ENCODE data around the gene KNCN.

Gene KNCN

DNA sequence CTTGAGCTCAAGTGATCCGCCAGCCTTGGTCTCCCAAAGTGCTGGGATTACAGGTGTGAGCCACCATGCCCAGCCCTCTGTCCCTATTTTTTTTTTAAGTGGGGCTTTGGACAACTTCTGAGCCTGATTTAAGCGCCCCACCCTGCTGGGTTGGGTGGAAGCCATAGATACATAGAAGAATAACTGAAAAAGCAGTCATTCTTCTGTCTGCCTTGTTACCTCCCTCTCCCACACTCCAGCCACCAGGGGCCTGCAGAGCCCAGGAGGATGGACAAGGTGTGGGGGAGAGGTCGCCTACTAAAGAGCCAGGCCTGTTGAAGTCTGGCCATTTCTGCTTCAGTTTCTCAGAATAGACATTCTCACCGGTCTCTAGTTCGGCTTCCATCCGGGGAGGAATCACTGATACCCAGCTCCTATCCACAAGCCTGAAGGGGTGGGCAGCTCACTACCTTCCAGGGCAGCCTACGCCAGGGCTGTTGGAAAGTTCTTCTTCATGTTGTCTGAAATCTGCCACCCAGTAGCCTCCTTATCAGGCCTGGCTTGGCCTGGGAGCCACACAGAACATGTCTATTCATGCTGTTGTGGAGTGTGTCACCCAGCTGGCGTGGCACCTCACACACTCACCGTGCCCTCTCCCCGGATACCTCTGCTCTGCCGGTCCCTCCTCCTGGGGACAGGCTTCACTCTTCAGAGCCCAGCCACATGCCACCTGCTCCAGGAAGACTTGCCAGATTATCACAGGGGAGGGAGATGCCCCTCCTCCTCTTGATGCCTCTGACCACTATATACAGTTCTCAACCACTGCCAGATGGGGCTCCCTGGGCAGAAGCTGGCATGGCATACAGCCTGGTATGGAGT, 27.7 kb downstream of the KNCN start:
- no peak for DNase-seq

GRCh38 chr1:46522969-46523320, 28.5 kb downstream of the KNCN start:
- DNase-seq, result no peak

DNA sequence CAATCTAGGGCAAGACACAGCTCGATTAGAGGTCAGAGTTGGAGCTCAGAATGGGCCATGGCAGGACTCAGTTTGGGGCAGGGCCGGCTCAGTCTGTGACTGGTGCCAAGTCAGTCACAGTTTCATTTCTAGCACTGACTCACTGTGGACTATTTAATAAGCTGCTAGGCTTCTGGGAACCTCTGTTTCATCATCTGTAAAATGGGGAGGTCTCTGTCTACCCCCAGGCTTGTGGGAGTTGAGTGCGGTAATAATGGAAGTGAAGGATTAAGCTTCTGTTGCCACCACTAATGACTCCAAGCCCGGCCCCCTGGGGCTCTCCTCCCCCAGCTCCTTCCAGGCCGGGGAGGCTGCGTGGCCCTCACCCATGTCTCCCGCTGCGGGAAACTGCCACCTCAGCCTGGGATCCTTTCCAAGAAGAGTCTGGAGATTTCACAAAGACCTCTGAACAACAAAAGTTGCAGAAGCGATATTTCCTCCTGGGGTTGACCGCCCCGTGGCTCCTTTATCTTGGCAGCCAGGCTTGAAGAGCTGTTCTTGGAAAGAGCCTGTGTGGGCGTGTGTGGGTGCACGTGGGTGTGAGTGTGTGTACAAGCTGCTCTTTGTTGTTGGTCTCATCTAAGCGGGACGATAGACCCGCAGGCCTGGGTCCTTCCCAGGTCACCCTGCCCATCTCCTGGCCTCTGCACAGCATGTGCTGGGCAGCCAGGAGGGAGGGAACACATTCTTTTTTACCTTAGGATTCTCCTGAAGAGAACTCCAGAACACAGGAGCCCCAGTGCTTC, 29.1 kb downstream of the KNCN start:
- DNase-seq, result no peak

DNA sequence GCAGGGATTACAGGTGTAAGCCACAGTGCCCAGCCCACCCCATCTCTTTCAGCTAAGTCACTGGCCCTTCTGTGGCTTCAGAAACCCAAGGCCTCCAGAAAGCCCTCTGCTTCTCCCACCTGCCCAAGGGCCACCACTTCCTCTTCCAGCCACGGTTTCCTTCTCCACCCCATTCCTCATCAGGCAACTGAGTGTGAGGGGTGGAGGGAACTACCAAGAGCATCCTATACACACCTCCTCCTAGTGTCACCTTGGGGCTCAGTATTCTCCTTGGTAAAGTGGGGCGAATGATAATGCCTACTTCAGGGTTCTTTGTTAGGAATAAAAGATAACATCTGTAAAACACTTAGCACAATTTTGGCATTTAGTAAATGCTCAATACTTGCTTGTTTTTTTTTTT, 30.0 kb downstream of the KNCN start:
- no peak for DNase-seq

GRCh38 chr1:46520063-46520911, 31.2 kb downstream of the KNCN start:
- DNase-seq, result no peak

GRCh38 chr1:46519209-46519608, 32.2 kb downstream of the KNCN start:
- no peak for DNase-seq

DNA sequence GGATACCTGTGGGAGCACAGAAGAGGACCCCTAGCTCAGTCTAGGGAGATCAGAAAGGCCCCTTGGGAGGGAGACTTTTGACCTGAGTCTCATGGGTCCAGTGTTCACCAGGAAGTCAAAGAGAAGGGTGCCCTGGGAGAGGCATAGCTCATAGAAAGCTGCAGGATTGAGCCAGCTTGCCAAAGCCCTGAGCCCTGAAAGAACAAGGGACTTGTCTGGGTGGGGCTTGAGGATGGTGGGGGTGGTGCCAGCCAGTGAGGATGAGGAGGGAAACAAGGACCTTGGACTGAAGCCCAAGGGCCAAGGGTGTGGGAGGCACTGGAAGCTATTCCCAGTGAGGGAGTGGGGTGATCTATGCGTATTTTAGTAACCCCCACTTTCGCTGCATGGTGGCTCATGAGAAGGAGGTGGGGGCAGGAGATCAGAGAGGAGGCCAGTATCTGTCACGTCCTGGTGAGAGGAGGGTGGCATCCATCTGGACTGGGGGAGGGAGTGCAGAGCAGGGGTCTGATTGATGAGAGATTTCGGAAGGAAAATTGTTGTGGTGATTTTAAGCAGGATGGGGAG, 33.4 kb downstream of the KNCN start:
- no peak for DNase-seq

GRCh38 chr1:46517010-46517600, 34.3 kb downstream of the KNCN start:
- no peak for DNase-seq

DNA sequence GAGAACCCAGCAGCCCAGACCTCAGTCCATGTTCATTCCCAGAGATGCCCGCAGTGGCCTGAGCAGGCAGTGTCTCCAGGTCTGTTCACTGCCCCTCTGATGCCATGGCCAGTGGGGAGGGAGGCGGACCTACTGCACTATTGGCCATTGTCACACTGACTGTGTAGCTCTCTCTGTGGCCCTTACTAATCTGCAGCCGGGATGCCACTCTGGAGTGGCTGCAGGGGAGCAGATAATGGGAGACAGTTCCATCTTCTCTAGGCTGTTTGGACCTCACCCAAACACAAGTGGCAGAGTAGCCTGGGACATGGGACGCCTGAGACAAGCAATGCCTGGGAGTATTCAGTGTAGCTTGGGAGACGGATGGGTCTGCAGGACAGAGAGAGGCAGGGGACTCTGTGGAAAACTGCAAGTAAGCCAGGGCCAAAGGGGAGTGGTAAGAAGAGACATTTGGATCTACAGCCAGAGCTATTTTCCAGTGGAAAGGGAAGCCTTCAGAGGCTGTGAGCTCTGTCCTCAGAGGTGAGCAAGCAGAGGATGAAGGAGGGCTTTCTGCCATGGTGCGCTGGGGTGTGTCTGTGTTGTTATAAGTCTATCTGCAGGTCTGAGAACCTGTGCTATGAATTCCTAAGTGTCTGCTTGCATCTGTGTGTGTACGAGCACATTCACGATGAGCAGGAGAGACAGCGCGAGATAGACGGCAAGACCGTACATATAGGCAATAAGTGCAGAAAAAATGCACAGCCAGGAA, 35.1 kb downstream of the KNCN start:
- no peak for DNase-seq

DNA sequence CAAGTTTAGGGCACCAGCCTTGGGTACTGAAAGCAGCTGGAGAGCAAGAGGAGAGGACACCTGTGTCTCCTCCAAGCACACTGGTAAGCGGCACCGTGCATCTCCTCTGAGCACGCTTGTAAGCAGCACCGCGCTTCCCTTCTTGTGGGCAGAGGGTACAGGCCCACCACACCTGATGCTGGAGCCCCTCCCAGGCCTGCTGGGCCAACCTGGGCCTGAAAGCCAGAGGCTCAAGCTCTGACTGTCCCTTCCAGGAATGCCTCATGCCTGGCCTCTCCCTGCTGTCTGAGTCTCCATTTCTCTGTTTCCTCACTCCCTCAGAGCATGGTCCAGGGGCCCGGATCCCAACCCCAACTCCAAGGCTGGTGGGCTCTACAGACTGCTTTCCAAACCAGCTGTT, 35.9 kb downstream of the KNCN start:
- no peak for DNase-seq

DNA sequence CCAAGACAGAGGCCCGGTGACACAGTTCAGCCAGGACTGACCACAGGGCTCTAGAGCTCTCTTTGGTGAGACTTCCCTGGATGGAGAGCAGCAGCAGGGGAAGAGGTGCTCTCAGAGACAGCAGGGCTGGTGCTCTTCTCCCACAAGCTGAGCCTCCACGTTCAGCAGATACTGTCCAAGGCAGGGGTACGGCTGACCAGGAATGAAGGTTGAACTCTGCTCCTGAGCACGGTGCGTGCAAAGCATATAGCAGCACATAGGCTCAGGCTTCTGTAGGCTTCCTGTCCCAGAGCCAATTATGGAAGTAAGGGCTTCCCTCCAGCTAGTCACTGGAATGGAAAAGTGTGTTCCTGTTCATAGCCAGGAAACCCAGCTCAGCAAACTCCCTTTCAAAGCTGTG, 37.9 kb downstream of the KNCN start:
- no peak for DNase-seq

- no peak for DNase-seq
Observed at GRCh38 chr1:46512792-46513190, 38.7 kb downstream of the KNCN start.

DNA sequence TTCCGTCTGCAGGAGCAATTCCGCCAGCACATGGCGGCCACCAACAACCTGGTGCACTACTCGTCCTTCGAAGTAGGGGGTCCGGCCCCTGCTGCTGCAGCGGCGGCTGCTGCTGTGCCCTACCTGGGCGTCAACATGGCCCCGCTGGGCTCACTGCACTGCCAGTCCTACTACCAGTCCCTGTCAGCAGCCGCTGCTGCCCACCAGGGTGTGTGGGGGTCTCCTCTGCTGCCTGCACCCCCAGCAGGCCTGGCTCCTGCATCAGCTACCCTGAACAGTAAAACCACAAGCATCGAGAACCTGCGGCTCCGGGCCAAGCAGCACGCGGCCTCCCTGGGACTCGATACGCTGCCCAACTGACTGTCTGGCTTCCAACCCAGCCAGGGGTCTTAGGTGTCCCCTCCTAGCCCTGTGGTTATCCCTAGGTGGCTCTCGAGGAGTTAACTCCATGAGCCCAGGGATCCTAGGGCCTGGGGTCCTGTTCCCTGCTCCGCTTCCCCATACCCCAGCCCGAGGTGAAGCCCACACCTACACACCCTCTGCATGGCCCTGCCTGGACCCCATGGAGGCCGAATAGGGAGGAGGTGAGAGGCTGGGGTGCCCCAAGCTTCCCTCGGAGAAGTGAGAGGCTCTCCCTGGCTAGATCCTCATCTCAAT, 39.2 kb downstream of the KNCN start:
- DNase-seq, result no peak

GRCh38 chr1:46510998-46511365, 40.5 kb downstream of the KNCN start:
- DNase-seq, result no peak

DNA sequence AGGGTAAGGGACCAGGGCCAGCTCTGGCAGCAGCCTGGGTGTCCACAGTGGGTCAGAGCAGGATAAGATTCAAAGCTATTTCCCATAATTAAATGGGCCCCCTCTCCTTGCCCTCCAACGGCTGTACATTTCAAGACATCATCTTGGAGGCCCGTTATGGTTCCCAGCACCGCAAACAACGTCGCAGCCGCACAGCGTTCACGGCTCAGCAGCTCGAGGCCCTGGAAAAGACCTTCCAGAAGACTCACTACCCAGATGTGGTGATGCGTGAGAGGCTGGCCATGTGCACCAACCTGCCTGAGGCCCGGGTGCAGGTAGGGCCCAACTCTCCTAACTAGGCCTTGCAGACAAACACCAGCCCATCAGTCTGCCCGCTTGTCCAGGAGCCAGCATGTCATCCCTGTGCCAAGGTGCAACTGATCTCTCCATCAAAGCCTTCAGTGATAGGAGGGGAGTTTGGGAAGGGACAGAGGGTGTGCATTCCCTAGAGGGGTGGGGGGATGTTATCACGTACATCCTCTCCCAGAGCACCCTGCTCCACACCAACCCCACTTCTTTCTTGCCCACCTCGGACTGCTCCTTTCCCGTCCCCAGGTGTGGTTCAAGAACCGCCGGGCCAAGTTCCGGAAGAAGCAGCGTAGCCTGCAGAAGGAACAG, 41.0 kb downstream of the KNCN start:
- DNase-seq, result no peak

DNA sequence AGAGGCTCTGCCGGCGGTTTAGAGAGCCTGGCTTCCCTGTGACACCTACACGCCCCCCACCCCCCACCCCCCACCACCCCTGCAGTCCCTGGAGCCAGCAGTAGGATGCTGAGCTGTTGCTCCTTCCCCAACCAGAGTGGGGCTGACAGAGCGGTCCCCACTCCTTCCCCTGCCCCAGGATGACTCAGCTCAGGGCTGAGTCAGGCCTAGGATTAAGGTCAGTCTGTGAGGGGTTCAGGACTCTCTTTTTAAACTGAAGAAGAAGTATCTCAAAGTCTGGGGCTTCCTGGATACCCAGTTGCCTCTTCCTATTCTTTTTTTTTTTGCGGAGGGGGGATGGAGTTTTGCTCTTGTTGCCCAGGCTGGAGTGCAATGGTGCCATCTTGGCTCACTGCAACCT, 42.7 kb downstream of the KNCN start:
- DNase-seq, result no peak

- no peak for DNase-seq
Observed at GRCh38 chr1:46506470-46507219, 44.8 kb downstream of the KNCN start.

DNA sequence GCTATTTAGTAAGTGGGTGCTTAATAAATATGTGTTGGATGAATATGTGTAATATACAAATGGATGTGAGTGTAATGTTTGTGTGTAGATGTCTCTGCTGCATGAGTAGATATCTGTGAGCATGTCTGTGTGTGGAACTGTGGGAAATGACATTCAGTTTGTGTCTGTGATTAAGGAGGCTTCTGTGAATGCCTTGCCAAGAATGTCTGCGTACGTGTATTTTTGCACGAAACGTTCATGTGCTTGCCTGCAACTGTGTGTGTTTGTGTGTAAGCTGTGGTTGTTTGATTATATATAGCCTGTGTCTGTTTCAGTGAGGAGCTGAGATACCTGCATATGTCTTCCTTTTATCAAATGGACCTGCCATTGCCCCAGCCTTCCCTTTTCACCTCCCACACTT, 48.0 kb downstream of the KNCN start:
- no peak for DNase-seq

DNA sequence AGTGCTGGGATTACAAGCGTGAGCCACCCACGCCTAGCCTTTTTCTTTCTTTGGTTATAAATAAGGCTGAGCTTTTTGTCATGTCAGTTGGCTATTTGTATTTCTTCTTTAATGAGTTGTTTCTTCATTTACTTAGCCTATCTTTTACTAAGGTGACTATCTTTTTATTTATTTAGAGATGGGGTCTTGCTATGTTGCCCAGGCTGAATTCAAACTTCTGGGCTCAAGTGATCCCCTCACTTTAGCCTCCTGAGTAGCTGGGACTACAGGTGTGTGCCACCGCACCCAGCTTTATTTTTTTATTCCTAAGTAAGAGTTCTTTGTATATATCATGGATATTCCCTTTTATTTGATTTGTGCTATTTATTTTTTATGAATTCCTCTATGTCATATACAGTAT, 49.9 kb downstream of the KNCN start:
- no peak for DNase-seq

DNA sequence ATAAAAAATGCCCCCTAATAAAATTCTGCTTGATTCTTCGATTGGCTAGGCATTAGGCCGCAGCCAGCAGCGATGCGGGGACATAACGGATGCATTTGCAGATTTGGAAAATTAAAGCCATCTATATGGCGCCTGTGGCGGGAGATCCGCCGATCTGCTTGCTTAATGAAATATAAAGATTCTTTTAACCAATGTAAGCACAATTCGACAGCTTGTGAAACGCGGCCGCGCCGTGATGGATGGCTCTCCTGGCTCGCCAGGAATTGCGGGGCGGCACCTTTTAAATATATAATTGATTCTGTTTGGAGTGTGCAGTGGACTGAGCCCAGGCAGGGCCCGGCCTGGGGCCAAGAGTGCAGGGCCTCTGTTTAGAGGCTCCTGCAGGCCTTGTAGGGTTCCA, 53.8 kb downstream of the KNCN start:
- DNase-seq, result no peak

Data from NCI-H748 treated with DMSO at 0.1 percent for 48 hours (cell line).